ENCODE data around the gene TRIM40.

TRIM40 gene

GRCh38 chr6:30175765-30176164 lies 39.8 kb downstream of the TRIM40 start:
- TF ChIP-seq, protein P1, sequence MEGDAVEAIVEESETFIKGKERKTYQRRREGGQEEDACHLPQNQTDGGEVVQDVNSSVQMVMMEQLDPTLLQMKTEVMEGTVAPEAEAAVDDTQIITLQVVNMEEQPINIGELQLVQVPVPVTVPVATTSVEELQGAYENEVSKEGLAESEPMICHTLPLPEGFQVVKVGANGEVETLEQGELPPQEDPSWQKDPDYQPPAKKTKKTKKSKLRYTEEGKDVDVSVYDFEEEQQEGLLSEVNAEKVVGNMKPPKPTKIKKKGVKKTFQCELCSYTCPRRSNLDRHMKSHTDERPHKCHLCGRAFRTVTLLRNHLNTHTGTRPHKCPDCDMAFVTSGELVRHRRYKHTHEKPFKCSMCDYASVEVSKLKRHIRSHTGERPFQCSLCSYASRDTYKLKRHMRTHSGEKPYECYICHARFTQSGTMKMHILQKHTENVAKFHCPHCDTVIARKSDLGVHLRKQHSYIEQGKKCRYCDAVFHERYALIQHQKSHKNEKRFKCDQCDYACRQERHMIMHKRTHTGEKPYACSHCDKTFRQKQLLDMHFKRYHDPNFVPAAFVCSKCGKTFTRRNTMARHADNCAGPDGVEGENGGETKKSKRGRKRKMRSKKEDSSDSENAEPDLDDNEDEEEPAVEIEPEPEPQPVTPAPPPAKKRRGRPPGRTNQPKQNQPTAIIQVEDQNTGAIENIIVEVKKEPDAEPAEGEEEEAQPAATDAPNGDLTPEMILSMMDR (IDR thresholded peaks at IDR 0.05; ENCODE audit: control insufficient read depth, extremely low read depth, insufficient read depth): no peak
- no peak for DNase-seq (ENCODE audit: low read depth)
- H3K4me3 ChIP-seq (ENCODE audit: low read depth, low read length): no peak overlapping the region

DNA sequence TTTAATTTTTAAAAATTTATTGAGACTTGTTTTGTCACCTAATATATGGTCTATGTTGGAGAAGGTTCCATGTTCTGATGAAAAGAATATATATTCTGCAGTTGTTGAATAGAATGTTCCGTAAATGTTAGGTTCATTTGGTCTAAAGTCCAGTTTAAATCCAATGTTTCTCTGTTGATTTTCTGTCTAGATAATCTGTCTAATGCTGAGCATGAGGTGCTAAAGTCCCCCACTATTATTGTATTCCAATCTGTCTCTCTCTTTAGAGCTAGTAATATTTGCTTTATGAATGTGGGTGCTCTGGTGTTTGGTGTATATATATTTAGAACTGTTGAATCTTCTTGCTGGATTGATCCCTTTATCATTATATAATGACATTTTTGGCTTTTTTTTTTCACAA lies 42.9 kb downstream of the TRIM40 start:
- H3K4me3 ChIP-seq (ENCODE audit: low read depth, low read length): no peak overlapping the region
- DNase-seq (ENCODE audit: low read depth): no peak
- TF ChIP-seq, protein P1 (IDR thresholded peaks at IDR 0.05; ENCODE audit: control insufficient read depth, extremely low read depth, insufficient read depth): no peak

DNA sequence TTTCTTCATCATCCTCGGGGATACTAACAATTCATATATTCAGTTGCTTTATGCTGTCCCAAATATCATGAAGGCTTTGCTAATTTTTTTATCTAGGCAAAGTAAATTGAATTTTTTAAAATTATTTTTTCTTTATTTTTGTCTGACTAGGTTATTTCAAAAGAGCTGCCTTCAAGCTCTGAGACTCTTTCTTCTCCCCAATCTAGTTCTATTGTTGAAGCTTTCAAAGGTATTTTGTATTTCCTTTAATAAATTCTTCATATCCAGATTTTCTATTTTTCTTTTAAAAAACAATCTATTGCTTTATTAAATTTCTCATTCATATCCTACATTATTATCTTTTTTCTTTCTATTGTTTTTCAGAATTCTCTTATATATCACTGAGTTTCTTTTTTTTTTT lies 44.2 kb downstream of the TRIM40 start:
- TF ChIP-seq, protein P1 (IDR thresholded peaks at IDR 0.05; ENCODE audit: control insufficient read depth, extremely low read depth, insufficient read depth): no peak

GRCh38 chr6:30184417-30185031 lies 48.6 kb downstream of the TRIM40 start:
- no peak overlapping the region for H3K4me3 ChIP-seq (ENCODE audit: low read depth, low read length)
- DNase-seq (ENCODE audit: low read depth): no peak
- TF ChIP-seq, protein P1 (IDR thresholded peaks at IDR 0.05; ENCODE audit: control insufficient read depth, extremely low read depth, insufficient read depth): no peak

More for the DNA sequence above, 44.2 kb downstream of the TRIM40 start:
- no peak overlapping the region for H3K4me3 ChIP-seq (ENCODE audit: low read depth, low read length)
- no peak for DNase-seq (ENCODE audit: low read depth)

GRCh38 chr6:30185846-30186484 lies 50.0 kb downstream of the TRIM40 start:
- DNase-seq (ENCODE audit: low read depth): no peak
- H3K4me3 ChIP-seq (ENCODE audit: low read depth, low read length): no peak overlapping the region
- TF ChIP-seq, protein P1 (IDR thresholded peaks at IDR 0.05; ENCODE audit: control insufficient read depth, extremely low read depth, insufficient read depth): no peak

GRCh38 chr6:30188541-30188940 lies 52.6 kb downstream of the TRIM40 start:
- H3K4me3 ChIP-seq (ENCODE audit: low read depth, low read length): no peak overlapping the region
- DNase-seq (ENCODE audit: low read depth): no peak
- TF ChIP-seq, protein P1 (IDR thresholded peaks at IDR 0.05; ENCODE audit: control insufficient read depth, extremely low read depth, insufficient read depth): no peak

GRCh38 chr6:30192076-30192475 lies 56.1 kb downstream of the TRIM40 start:
- DNase-seq (ENCODE audit: low read depth): no peak
- no peak overlapping the region for H3K4me3 ChIP-seq (ENCODE audit: low read depth, low read length)
- TF ChIP-seq, protein P1 (IDR thresholded peaks at IDR 0.05; ENCODE audit: control insufficient read depth, extremely low read depth, insufficient read depth): no peak

All from LNCaP clone FGC (cell line).